AG09319 (cell line): ENCODE results near the gene GRID2IP.
A peak's percentile ranks its signal among the peaks of the same experiment; 100 is the strongest.
"Not testable (repeated sequence)": the region's sequence is repeated elsewhere in the genome, so short reads cannot be mapped to it uniquely, and the experiment has no call there.

Source experiments
- DNase-seq: peaks from one replicate; pipeline ENCODE4 v3.0.0-alpha.2; 2010; ENCODE audit warnings: low read depth; ENCODE audit errors: extremely low read depth
- TF ChIP-seq, protein P1 (sequence below): IDR thresholded peaks from 2 replicates; pipeline ENCODE4 v1.5.1; 2011; ENCODE audit warnings: low read depth, mild to moderate bottlenecking, inconsistent platforms, low read length, moderate library complexity

GRID2IP gene

DNA sequence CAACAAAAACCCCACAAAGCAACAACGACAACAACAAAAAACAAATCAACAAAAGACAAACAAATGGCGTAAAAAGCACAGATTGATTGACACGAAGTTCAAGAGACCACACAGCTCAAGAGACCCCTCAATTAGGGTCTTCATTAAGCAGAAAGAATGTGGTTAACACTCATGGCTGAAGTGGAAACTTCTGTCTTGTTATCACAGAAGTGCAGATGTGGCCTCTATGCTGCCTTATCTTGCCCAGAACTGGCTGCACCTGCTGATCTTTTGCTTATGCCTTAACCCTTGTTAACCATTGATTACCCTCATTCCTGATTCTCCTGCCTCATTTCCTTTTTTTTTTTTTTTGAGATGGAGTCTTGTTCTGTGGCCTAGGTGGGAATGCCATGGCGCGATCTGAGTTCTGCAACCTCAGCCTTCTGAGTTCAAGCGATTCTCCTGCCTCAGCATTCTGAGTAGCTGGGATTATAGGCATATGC, 100.0 kb downstream of the GRID2IP start:
- DNase-seq: no peak
- TF ChIP-seq, protein P1, sequence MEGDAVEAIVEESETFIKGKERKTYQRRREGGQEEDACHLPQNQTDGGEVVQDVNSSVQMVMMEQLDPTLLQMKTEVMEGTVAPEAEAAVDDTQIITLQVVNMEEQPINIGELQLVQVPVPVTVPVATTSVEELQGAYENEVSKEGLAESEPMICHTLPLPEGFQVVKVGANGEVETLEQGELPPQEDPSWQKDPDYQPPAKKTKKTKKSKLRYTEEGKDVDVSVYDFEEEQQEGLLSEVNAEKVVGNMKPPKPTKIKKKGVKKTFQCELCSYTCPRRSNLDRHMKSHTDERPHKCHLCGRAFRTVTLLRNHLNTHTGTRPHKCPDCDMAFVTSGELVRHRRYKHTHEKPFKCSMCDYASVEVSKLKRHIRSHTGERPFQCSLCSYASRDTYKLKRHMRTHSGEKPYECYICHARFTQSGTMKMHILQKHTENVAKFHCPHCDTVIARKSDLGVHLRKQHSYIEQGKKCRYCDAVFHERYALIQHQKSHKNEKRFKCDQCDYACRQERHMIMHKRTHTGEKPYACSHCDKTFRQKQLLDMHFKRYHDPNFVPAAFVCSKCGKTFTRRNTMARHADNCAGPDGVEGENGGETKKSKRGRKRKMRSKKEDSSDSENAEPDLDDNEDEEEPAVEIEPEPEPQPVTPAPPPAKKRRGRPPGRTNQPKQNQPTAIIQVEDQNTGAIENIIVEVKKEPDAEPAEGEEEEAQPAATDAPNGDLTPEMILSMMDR: no peak

DNA sequence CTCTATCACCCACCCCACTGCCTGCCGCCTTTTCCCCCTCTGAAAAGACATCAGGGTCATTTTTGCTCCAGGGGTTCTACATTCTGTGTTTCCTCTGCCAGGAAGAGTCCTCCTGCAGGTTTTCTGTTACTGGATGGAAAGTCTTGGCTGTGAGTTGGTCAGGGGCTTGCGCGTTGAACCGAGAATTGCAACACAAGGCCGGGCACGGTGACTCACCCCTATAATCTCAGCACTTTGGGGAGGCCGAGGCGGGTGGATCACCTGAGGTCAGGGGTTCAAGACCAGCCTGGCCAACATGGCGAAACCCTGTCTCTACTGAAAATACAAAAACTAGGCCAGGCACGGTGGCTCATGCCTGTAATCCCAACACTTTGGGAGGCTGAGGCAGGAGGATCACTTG, 100.7 kb downstream of the GRID2IP start:
- DNase-seq: not testable (repeated sequence)

DNA sequence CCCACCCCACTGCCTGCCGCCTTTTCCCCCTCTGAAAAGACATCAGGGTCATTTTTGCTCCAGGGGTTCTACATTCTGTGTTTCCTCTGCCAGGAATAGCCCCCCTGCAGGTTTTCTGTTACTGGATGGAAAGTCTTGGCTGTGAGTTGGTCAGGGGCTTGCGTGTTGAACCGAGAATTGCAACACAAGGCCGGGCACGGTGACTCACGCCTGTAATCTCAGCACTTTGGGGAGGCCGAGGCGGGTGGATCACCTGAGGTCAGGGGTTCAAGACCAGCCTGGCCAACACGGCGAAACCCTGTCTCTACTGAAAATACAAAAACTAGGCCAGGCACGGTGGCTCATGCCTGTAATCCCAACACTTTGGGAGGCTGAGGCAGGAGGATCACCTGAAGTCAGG, 101.4 kb downstream of the GRID2IP start:
- DNase-seq: not testable (repeated sequence)

GRCh38 chr7:6448943-6449543, 102.2 kb downstream of the GRID2IP start:
- DNase-seq: no peak
- TF ChIP-seq, protein P1: no peak

GRCh38 chr7:6447581-6448199, 103.6 kb downstream of the GRID2IP start, which contains the start of gene DAGLB:
Gene DAGLB, minus strand, starts transcription at chr7:6447954. Its CDS starts 112 bp downstream, at chr7:6447842.
- peak; percentile 79 for DNase-seq
- TF ChIP-seq, protein P1: no peak
